Skin of body (tissue), 2 donors: Measurements from ENCODE around the gene HRH2. TPM values are rescaled to one million over a fixed set of nuclear protein-coding genes. Genes with fewer than 3 reads are reported as not detected.
"Not testable (repeated sequence)": the region's sequence is repeated elsewhere in the genome, so short reads cannot be mapped to it uniquely, and the experiment has no call there.

ENCODE experiments used
- DNase-seq: peaks from one replicate; lab custom pipeline; 2025; lab: John Stamatoyannopoulos, UW
- total RNA-seq: library from RNA; depleted of rRNA; stranded (reverse); fragments of >200 nt; gene quantifications from one replicate; pipeline ENCODE4 v1.2.3, GENCODE V29; 2014

HRH2 gene
- total RNA-seq, result 1.5 TPM

GRCh38 chr5:175657593-175658271 lies at the start of gene HRH2:
Gene HRH2 (plus strand): TSS chr5:175658071. CDS start chr5:175683234, 25,163 bp downstream.
- DNase-seq, result no peak

- no peak for DNase-seq
Observed at GRCh38 chr5:175609526-175609925, 48.3 kb upstream of the HRH2 start.

DNA sequence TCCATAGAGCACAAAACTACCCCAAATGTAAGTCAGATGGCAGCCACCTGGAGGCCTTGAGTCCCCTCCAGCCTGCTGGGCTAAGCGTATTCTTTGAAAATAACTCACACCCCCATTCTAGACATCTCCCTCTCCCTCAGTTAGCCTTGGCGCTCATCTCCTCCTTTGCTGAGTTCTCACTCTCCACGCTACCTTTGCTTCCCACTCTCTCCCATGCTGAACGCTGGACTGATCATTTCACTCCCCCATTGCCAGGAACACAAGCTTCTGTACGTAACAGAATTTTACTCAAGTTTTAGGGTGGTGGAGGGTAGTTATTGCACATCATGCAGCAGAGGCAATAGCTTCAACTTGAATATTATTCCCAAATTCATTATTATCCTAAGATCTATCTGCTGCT lies 47.5 kb upstream of the HRH2 start:
- DNase-seq, result no peak

DNA sequence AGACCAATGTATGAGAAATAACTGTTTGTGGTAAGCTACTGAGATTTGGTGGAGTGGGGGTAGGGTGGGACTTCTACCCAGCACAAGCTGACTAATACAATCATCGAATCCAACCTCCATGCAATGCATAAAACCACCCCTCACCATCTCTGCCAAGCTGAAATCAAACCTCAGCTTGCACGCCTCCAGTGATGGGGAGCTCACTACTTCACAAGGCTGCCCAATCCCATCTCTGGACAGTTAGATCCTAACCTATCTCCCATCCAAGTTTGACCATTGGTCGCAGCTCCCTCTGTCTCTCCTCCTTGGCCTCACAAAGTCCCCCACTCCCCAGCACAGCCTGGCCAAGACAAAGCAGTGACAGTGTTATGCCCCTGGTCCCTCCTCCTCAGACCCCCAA lies 47.0 kb upstream of the HRH2 start:
- no peak for DNase-seq

DNA sequence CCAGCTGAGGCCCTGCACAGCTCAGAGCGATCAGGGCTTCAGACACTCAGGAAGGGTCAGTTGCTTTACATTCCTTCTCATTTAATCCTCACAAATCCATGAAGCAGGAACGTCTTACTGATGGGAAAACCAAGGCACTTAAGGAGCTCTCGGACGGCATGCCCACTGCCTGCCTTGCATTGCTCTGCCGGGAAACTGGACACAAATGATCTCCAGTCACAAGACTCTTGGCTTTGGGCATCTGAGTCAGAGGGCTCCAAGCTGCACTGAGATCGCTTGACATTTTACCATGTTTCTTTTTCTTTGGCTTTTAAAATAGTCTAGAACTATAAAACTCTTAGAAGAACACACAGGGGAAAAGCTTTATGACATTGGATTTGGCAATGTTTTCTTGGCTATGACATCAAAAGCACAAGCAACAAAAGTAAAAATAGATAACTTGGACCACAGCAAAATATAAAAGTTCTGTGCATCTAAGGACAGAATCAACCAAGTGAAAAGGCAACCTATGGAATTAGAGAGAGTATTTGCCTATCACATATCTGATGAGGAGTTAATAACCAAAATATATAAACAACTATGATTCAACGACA lies 43.6 kb upstream of the HRH2 start:
- no peak for DNase-seq

GRCh38 chr5:175614861-175615260 lies 43.0 kb upstream of the HRH2 start:
- no peak for DNase-seq

DNA sequence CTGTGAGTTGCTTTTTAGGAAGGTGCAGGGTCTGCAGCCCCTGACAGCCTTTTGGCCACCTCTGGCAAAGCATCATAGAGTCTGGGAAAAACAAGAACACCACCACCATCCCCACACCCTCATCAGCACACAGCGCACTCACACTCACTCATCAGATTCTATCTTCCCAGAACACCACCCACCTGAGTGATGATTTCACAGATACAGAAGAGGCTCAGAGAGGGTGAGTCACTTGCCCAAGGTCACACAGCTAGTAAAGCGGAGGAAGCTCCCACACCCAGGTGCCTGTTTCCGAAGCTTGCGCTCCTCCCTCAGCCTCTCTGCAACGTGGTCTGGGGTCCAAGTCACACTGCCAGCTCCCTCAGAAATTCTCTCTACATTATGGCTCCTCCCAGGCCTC lies 41.8 kb upstream of the HRH2 start:
- DNase-seq, result no peak

GRCh38 chr5:175616527-175616926 lies 41.3 kb upstream of the HRH2 start:
- not testable (repeated sequence) for DNase-seq

DNA sequence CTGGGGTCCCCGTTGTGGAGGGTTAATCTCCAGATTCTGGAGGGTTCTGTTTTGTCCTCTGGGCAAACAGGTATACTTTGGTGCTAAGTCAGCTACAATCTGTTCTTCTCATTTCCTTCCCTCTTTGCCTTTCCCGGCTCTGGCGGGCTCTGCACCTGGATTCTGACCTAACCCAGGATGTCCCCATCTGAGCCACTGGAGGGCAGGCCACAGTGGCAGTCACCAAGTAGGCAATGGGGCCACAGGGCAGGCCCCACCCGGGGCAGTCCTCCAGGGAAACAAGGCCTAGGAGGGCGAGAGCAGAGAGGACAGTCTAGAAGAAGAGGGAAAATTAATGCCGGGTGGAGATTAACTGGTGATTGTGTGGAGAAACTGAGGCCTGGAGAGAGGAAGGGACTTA lies 40.4 kb upstream of the HRH2 start:
- no peak for DNase-seq

- DNase-seq, result no peak
Observed at GRCh38 chr5:175620527-175620926, 37.3 kb upstream of the HRH2 start.

DNA sequence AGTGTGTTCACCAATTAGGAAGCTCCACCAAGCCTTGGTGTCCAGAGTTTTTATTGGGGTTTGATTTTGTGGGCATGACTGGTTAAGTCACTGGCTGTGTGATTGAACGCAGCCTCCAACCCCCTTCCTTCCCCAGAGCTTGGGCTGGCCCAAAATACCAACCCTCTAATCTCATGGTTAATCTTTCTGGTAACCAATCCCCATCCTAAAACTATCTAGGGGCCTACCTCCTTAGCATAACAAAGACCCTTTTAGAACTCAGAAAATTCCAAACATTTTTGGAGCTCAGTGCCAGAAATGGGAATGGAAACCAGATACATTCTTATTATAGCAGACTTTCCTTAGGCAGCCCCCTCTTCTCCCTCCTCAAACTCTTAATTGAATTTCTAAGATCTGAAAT lies 35.9 kb upstream of the HRH2 start:
- DNase-seq, result no peak

GRCh38 chr5:175623088-175623487 lies 34.8 kb upstream of the HRH2 start:
- DNase-seq, result peak; percentile 14

DNA sequence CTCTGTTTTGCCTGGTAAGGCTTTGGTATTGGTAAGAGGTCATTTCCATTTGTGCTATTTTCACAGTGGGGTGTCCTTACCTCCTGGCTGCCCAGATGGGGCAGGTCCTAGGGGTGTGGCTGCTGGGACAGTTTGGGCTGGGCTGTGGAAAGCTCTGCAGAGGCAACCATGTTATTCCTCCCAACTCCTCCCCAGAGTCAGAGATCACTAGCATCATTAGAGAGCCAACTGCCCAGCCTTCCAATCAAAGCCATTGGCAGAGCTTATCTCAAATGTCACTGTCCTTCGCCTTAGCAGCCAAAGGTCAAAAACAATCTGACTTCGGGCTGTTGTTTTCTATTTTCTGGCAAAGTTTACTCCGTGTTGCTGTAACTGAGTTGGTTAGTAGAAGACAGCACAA lies 33.6 kb upstream of the HRH2 start:
- DNase-seq, result no peak

DNA sequence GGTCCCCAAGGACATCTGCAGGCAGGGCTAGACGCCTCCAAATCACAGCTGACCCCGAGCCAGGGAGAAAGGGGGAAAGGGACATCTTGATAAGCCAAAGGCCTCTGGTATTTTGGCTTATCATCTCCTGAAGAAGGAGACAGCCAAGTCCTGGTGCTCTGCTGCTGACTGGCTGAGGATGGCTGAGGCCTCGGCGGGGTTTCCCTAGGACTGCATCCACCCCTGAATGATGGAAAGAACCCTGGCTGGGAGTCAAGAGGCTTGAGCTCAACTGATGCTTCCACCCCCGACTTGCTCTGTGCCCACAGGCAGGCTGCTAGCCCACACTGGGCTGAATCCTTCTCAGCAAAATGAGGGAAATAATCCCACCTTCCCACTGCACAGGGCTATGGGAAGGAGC lies 30.9 kb upstream of the HRH2 start:
- DNase-seq, result no peak

DNA sequence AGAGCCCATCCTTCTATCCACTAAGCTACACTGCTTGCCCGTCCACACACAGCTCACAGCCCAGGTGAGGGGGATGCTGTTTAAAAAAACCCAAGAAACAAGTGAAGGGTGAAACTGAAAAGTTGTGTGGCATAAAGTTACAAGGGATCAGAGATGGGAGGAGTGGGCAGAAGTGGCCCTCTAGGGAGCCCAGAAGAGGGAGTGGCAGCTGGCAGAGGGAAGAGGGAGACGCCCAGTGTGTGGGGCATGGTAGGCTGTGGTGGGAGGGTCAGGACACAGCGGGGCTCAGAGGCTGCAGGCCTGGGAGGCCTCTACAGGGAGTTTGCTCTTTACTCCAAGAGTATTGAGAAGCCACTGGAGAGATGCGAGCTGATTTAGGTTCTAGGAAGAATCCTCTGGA lies 30.1 kb upstream of the HRH2 start:
- DNase-seq, result no peak

DNA sequence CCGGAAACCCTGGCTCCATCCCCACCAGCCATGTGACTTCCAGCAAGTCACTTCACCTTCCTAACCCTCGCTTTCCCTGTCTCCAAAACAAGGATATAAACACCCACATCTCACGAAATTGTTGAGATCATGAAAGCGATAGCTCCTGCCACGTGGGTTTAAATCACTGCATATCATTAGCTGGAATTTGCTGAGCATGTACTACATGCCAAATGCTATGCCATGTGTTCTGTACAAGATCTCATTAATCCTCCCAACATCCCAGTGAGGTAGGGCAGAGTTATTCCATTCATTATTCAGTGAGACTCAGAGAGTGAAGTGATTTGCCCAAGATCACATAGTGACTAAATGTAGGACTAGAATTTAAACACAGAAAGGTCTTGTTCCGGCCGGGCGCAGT lies 29.2 kb upstream of the HRH2 start:
- DNase-seq, result no peak

- no peak for DNase-seq
Observed at GRCh38 chr5:175629261-175629660, 28.6 kb upstream of the HRH2 start.

- no peak for DNase-seq
Observed at GRCh38 chr5:175629793-175630192, 28.1 kb upstream of the HRH2 start.

GRCh38 chr5:175635854-175636584 lies 21.9 kb upstream of the HRH2 start:
- no peak for DNase-seq

- DNase-seq, result no peak
Observed at GRCh38 chr5:175638305-175638704, 19.6 kb upstream of the HRH2 start.

- no peak for DNase-seq
Observed at GRCh38 chr5:175640106-175640775, 17.6 kb upstream of the HRH2 start.

- no peak for DNase-seq
Observed at GRCh38 chr5:175642998-175643397, 14.9 kb upstream of the HRH2 start.
